MM.1S (cell line): Measurements from ENCODE around the gene IQCB1.

Source experiments
- DNase-seq: peaks from one replicate; pipeline ENCODE4 v3.0.0-alpha.2; 2015
- H2AFZ ChIP-seq: fragments of 300-600 bp; sonication (generic); 2 replicates; pipeline ENCODE4 v1.6.0; 2016; ENCODE audit warnings: antibody characterized with exemption, low read length
- H3F3A ChIP-seq: fragments of 300-600 bp; sonication (generic); 2 replicates; pipeline ENCODE4 v1.6.1; 2016; ENCODE audit warnings: mild to moderate bottlenecking, antibody characterized with exemption, low read length, moderate library complexity, mixed read lengths; ENCODE audit not compliant: insufficient read depth
- H3K27ac ChIP-seq: fragments of 300-600 bp; sonication (generic); 2 replicates; pipeline ENCODE4 v1.5.1; 2016; ENCODE audit warnings: mild to moderate bottlenecking, low read length
- H3K27me3 ChIP-seq: fragments of 300-600 bp; sonication (generic); replicated peaks from 2 replicates; pipeline ENCODE4 v1.6.0; 2016; ENCODE audit warnings: low read length; ENCODE audit not compliant: insufficient read depth
- H3K36me3 ChIP-seq: fragments of 300-600 bp; sonication (generic); replicated peaks from 2 replicates; pipeline ENCODE4 v1.6.1; 2016; ENCODE audit warnings: mild to moderate bottlenecking, low read length, mixed read lengths; ENCODE audit not compliant: insufficient read depth
- H3K4me1 ChIP-seq: fragments of 300-600 bp; sonication (generic); 2 replicates; pipeline ENCODE4 v1.6.1; 2016; ENCODE audit warnings: low read length, mixed read lengths
- H3K4me2 ChIP-seq: fragments of 300-600 bp; sonication (generic); 2 replicates; pipeline ENCODE4 v1.6.0; 2016; ENCODE audit warnings: low read depth, low read length
- H3K4me3 ChIP-seq: fragments of 300-600 bp; sonication (generic); 2 replicates; pipeline ENCODE4 v1.5.1; 2016; ENCODE audit warnings: low read length, mixed read lengths
- H3K79me2 ChIP-seq: fragments of 300-600 bp; sonication (generic); 2 replicates; pipeline ENCODE4 v1.6.1; 2016; ENCODE audit warnings: mixed run types, low read length, mixed read lengths
- H3K9ac ChIP-seq: fragments of 300-600 bp; sonication (generic); 2 replicates; pipeline ENCODE4 v1.6.1; 2016; ENCODE audit warnings: low read length, mixed read lengths
- H3K9me2 ChIP-seq: fragments of 300-600 bp; sonication (generic); replicated peaks from 2 replicates; pipeline ENCODE4 v1.6.1; 2016; ENCODE audit warnings: mild to moderate bottlenecking, low read length, mixed read lengths; ENCODE audit not compliant: insufficient read depth
- H3K9me3 ChIP-seq: fragments of 300-600 bp; sonication (generic); replicated peaks from 2 replicates; pipeline ENCODE4 v1.6.1; 2016; ENCODE audit warnings: mild to moderate bottlenecking, low read length, mixed read lengths; ENCODE audit not compliant: insufficient read depth
- H4K20me1 ChIP-seq: fragments of 300-600 bp; sonication (generic); 2 replicates; pipeline ENCODE4 v1.6.1; 2016; ENCODE audit warnings: mild to moderate bottlenecking, low read length, moderate library complexity, mixed read lengths; ENCODE audit not compliant: insufficient read depth
- EZH2 ChIP-seq: fragments of 300-600 bp; sonication (generic); optimal IDR thresholded peaks from 2 replicates; pipeline ENCODE3; 2017; ENCODE audit warnings: low read depth, mild to moderate bottlenecking, antibody characterized with exemption, low read length, mixed read lengths
- EZH2phosphoT487 ChIP-seq: fragments of 300-600 bp; sonication (generic); IDR thresholded peaks from 2 replicates; pipeline ENCODE4 v1.6.1; 2018; ENCODE audit warnings: antibody characterized with exemption, low read length
- TF ChIP-seq, protein P1 (sequence below): fragments of 300-600 bp; sonication (generic); IDR thresholded peaks from 2 replicates; pipeline ENCODE4 v1.5.1; 2016; ENCODE audit warnings: antibody characterized with exemption, low read length, mixed read lengths

Gene IQCB1

GRCh38 chr3:121759541-121760202 is 75.2 kb downstream of the IQCB1 start:
- Histone ChIP-seq H3K9ac (no peak overlapping the region), H4K20me1 (no peaks in the 10 kb centered on the region), H3K4me3 (no peak overlapping the region), H3K4me2 (no peak overlapping the region), H3K36me3 (no peaks in the 10 kb centered on the region), H3K79me2 (no peaks in the 10 kb centered on the region), H3K27ac (no peak overlapping the region), H3F3A (no peaks in the 10 kb centered on the region), H3K9me2 (no peaks in the 10 kb centered on the region), H3K27me3 (no peaks in the 10 kb centered on the region), H3K4me1 (no peaks in the 10 kb centered on the region), H2AFZ (no peak overlapping the region), H3K9me3 (no peaks in the 10 kb centered on the region)
- TF ChIP-seq EZH2 = no peak
- TF ChIP-seq EZH2phosphoT487 = no peak
- TF ChIP-seq, protein P1, sequence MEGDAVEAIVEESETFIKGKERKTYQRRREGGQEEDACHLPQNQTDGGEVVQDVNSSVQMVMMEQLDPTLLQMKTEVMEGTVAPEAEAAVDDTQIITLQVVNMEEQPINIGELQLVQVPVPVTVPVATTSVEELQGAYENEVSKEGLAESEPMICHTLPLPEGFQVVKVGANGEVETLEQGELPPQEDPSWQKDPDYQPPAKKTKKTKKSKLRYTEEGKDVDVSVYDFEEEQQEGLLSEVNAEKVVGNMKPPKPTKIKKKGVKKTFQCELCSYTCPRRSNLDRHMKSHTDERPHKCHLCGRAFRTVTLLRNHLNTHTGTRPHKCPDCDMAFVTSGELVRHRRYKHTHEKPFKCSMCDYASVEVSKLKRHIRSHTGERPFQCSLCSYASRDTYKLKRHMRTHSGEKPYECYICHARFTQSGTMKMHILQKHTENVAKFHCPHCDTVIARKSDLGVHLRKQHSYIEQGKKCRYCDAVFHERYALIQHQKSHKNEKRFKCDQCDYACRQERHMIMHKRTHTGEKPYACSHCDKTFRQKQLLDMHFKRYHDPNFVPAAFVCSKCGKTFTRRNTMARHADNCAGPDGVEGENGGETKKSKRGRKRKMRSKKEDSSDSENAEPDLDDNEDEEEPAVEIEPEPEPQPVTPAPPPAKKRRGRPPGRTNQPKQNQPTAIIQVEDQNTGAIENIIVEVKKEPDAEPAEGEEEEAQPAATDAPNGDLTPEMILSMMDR = no peak
- no peak for DNase-seq

GRCh38 chr3:121758727-121759450 is 76.0 kb downstream of the IQCB1 start:
- no peaks in the 10 kb centered on the region for H3K27me3 ChIP-seq
- no peaks in the 10 kb centered on the region for H3K9me3 ChIP-seq
- H2AFZ ChIP-seq = no peak overlapping the region
- no peaks in the 10 kb centered on the region for H3K36me3 ChIP-seq
- H4K20me1 ChIP-seq = no peaks in the 10 kb centered on the region
- no peak overlapping the region for H3K4me2 ChIP-seq
- H3F3A ChIP-seq = no peaks in the 10 kb centered on the region
- DNase-seq = no peak
- H3K4me1 ChIP-seq = no peaks in the 10 kb centered on the region
- H3K9me2 ChIP-seq = no peaks in the 10 kb centered on the region
- H3K27ac ChIP-seq = no peak overlapping the region
- H3K79me2 ChIP-seq = no peaks in the 10 kb centered on the region
- TF ChIP-seq EZH2phosphoT487 (no peak), EZH2 (no peak)
- TF ChIP-seq, protein P1 = no peak
- no peak overlapping the region for H3K9ac ChIP-seq
- H3K4me3 ChIP-seq = no peak overlapping the region

DNA sequence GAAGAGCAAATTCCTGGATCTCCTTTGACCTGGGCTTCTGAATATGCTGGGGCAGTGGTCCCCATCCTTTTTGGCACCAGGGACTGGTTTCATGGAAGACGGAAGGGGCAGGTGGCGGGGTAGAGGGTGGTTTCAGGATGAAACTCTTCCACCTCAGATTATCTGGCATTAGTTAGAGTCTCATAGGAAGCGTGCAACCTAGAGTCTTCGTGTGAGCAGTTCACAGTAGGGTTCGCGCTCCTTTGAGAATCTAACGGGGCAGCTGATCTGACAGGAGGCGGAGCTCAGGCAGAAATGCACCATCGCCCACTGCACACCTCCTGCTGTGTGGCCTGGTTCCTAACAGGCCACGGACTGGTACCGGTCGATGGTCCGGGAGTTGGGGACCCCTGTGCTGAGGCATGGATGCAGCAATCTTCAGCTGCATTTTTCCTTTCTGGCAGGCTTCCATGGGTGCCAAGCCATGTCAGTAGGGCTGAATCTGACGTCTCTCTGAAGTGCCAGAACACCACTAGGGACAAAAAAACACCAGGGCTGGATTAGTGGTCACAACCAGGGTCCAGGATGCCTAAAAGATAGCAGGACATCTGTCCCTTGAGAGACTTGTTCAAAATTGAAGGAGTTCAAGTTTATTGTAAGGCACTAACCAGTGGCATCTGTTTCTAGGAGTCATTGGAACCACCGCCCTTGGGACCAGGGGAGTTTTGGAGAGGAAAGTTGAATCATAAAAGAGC is 76.9 kb downstream of the IQCB1 start:
- H3K4me3 ChIP-seq = no peak overlapping the region
- H3K27me3 ChIP-seq = no peaks in the 10 kb centered on the region
- no peaks in the 10 kb centered on the region for H3K9me2 ChIP-seq
- H3K9me3 ChIP-seq = no peaks in the 10 kb centered on the region
- H2AFZ ChIP-seq = no peak overlapping the region
- H3F3A ChIP-seq = no peaks in the 10 kb centered on the region
- H3K27ac ChIP-seq = no peak overlapping the region
- no peaks in the 10 kb centered on the region for H3K79me2 ChIP-seq
- H3K4me2 ChIP-seq = no peak overlapping the region
- TF ChIP-seq EZH2 (no peak), EZH2phosphoT487 (no peak)
- TF ChIP-seq, protein P1 = no peak
- H3K4me1 ChIP-seq = no peaks in the 10 kb centered on the region
- DNase-seq = no peak
- no peaks in the 10 kb centered on the region for H3K36me3 ChIP-seq
- H3K9ac ChIP-seq = no peak overlapping the region
- no peaks in the 10 kb centered on the region for H4K20me1 ChIP-seq
